Measurements from ENCODE around the gene RHD.
"Not testable (repeated sequence)": the region's sequence is repeated elsewhere in the genome, so short reads cannot be mapped to it uniquely, and the experiment has no call there.

- not testable (repeated sequence) for TF ChIP-seq CTCF (IDR thresholded peaks at IDR 0.05; ENCODE audit: insufficient read depth, low read length, poor library complexity, severe bottlenecking); EZH2phosphoT487 (conservative IDR thresholded peaks at IDR 0.05; ENCODE audit: low read length)
Measured at GRCh38 chr1:25320314-25320938, 48.1 kb downstream of the RHD start.
